SK-N-SH (cell line): Measurements from ENCODE around the gene SMCO2. TPM values are rescaled to one million over a fixed set of nuclear protein-coding genes. Genes with fewer than 3 reads are reported as not detected.

Experiments
- CTCF ChIA-PET: fragments of 300-600, 350-600 bp; formaldehyde crosslinking; extraction: SDS; loops from one replicate; lab custom pipeline; 2021; lab: Yijun Ruan, JAX
- POLR2A ChIA-PET: fragments of 350-600 bp; sonication (Branson Sonifier 250); formaldehyde crosslinking; extraction: SDS; loops from one replicate; lab custom pipeline; 2020; ENCODE audit warnings: antibody characterized with exemption, inconsistent platforms; lab: Yijun Ruan, JAX
- DNase-seq: peaks from one replicate; pipeline ENCODE4 v3.0.0; 2012
- H2AFZ ChIP-seq: fragments of 200-600 bp; sonication (generic); 2 replicates; pipeline ENCODE4 v1.8.1; 2016; ENCODE audit warnings: antibody characterized with exemption, mild to moderate bottlenecking, low read depth
- H3F3A ChIP-seq: fragments of 200-600 bp; sonication (generic); replicated peaks from 2 replicates; pipeline ENCODE3; 2016; ENCODE audit warnings: antibody characterized with exemption, mild to moderate bottlenecking; ENCODE audit not compliant: insufficient read depth
- H3K27ac ChIP-seq, 2 experiments: fragments of 200-500 bp in 1 of 2; fragments of 200-600 bp in 1 of 2; sonication (Bioruptor generic) in 1 of 2; sonication (generic), shearing (Covaris generic) in 1 of 2; 2 replicates each; pipeline versions ENCODE4 v1.5.1 to v1.6.1; 2014 to 2016; ENCODE audit warnings: low read depth in 2 of 2, inconsistent platforms in 1 of 2, low read length in 1 of 2, mild to moderate bottlenecking in 1 of 2, mixed read lengths in 1 of 2
- H3K27me3 ChIP-seq: fragments of 200-600 bp; sonication (generic), shearing (Covaris generic); 2 replicates; pipeline ENCODE4 v1.6.1; 2016; ENCODE audit warnings: mixed run types; ENCODE audit not compliant: insufficient read depth
- H3K36me3 ChIP-seq, 2 experiments: fragments of 200-500 bp in 1 of 2; fragments of 200-600 bp in 1 of 2; sonication (Bioruptor generic) in 1 of 2; sonication (generic) in 1 of 2; replicated peaks in 1 of 2; 2 replicates each; pipeline versions ENCODE3 to v1.5.1; 2014 to 2016; ENCODE audit warnings: low read length in 1 of 2, mild to moderate bottlenecking in 1 of 2; ENCODE audit not compliant: insufficient read depth in 2 of 2, control insufficient read depth in 1 of 2
- H3K4me1 ChIP-seq, 2 experiments: fragments of 200-500 bp in 1 of 2; fragments of 200-600 bp in 1 of 2; sonication (Bioruptor generic) in 1 of 2; sonication (generic), shearing (Covaris generic) in 1 of 2; 2 replicates each; pipeline versions ENCODE4 v1.5.1 to v1.6.1; 2014 to 2016; ENCODE audit warnings: low read depth in 1 of 2, low read length in 1 of 2, mixed run types in 1 of 2; ENCODE audit not compliant: insufficient read depth in 2 of 2, control insufficient read depth in 1 of 2
- H3K4me2 ChIP-seq: fragments of 200-600 bp; sonication (generic), shearing (Covaris generic); 2 replicates; pipeline ENCODE4 v1.6.1; 2017; ENCODE audit warnings: mixed run types
- H3K4me3 ChIP-seq, 2 experiments: fragments of 200-500 bp in 1 of 2; fragments of 200-600 bp in 1 of 2; sonication (Bioruptor generic) in 1 of 2; sonication (generic), shearing (Covaris generic) in 1 of 2; 2 replicates each; pipeline versions ENCODE4 v1.5.1 to v1.8.1; 2014 to 2016; ENCODE audit warnings: low read depth in 2 of 2, inconsistent platforms in 1 of 2, low read length in 1 of 2, mild to moderate bottlenecking in 1 of 2, mixed read lengths in 1 of 2, moderate library complexity in 1 of 2
- H3K79me2 ChIP-seq: fragments of 200-600 bp; sonication (generic); 2 replicates; pipeline ENCODE4 v1.8.1; 2017; ENCODE audit warnings: mild to moderate bottlenecking; ENCODE audit not compliant: insufficient read depth
- H3K9ac ChIP-seq: fragments of 200-600 bp; sonication (generic); 2 replicates; pipeline ENCODE4 v1.6.1; 2017; ENCODE audit warnings: mixed run types
- H3K9me2 ChIP-seq: fragments of 200-600 bp; sonication (generic); 2 replicates; pipeline ENCODE4 v1.6.1; 2017; ENCODE audit warnings: mixed run types
- H3K9me3 ChIP-seq: fragments of 200-600 bp; sonication (generic); 2 replicates; pipeline ENCODE4 v1.6.1; 2017; ENCODE audit warnings: mixed run types, mild to moderate bottlenecking, moderate library complexity
- H4K20me1 ChIP-seq: fragments of 200-600 bp; sonication (generic); 2 replicates; pipeline ENCODE4 v1.6.1; 2017; ENCODE audit warnings: mild to moderate bottlenecking, mixed run types; ENCODE audit not compliant: insufficient read depth
- CTCF ChIP-seq: fragments of 200-600 bp; sonication (generic); IDR thresholded peaks from 2 replicates; pipeline ENCODE4 v1.6.1; 2017; ENCODE audit warnings: antibody characterized with exemption, mild to moderate bottlenecking, moderate library complexity
- EZH2phosphoT487 ChIP-seq: fragments of 200-600 bp; sonication (generic); IDR thresholded peaks from 2 replicates; pipeline ENCODE4 v1.6.1; 2017; ENCODE audit warnings: low read depth, mixed run types, mild to moderate bottlenecking, antibody characterized with exemption, moderate library complexity, borderline replicate concordance
- FOSL2 ChIP-seq: IDR thresholded peaks from 2 replicates; pipeline ENCODE4 v1.4.0; 2012; ENCODE audit warnings: low read depth, mild to moderate bottlenecking, moderate library complexity, borderline replicate concordance
- FOXM1 ChIP-seq: IDR thresholded peaks from 2 replicates; pipeline ENCODE4 v1.4.0; 2012; ENCODE audit warnings: low read depth, mild to moderate bottlenecking
- GABPA ChIP-seq: IDR thresholded peaks from 2 replicates; pipeline ENCODE4 v1.4.0; 2012; ENCODE audit warnings: low read depth, mild to moderate bottlenecking
- JUND ChIP-seq: IDR thresholded peaks from 2 replicates; pipeline ENCODE4 v1.4.0; 2012
- MEF2A ChIP-seq: IDR thresholded peaks from 2 replicates; pipeline ENCODE4 v1.4.0; 2012; ENCODE audit warnings: low read depth, borderline replicate concordance
- NFIC ChIP-seq: IDR thresholded peaks from 2 replicates; pipeline ENCODE4 v1.4.0; 2012; ENCODE audit warnings: borderline replicate concordance
- POLR2AphosphoS5 ChIP-seq: IDR thresholded peaks from 2 replicates; pipeline ENCODE4 v1.6.1; 2012; ENCODE audit warnings: low read depth, low read length
- RXRA ChIP-seq: IDR thresholded peaks from 2 replicates; pipeline ENCODE4 v1.4.0; 2012; ENCODE audit warnings: low read depth, mild to moderate bottlenecking, borderline replicate concordance
- TAF1 ChIP-seq: IDR thresholded peaks from 2 replicates; pipeline ENCODE4 v1.6.1; 2012; ENCODE audit warnings: low read depth, mild to moderate bottlenecking, low read length, moderate library complexity, borderline replicate concordance
- TCF12 ChIP-seq: IDR thresholded peaks from 2 replicates; pipeline ENCODE4 v1.4.0; 2012
- TEAD4 ChIP-seq: IDR thresholded peaks from 2 replicates; pipeline ENCODE4 v1.4.0; 2012; ENCODE audit warnings: mild to moderate bottlenecking, borderline replicate concordance; ENCODE audit not compliant: insufficient read depth
- USF1 ChIP-seq: IDR thresholded peaks from 2 replicates; pipeline ENCODE4 v1.4.0; 2012; ENCODE audit warnings: low read depth, borderline replicate concordance
- WGBS: methylation state at CpG from one replicate; pipeline ENCODE4 v1.1.6; 2017; ENCODE audit warnings: low lambda C conversion rate; 5-methylcytosine and 5-hydroxymethylcytosine counted together
- polyA plus RNA-seq, 3 experiments: library from polyadenylated mRNA; depleted of rRNA; stranded (reverse); fragments of >200 nt; gene quantifications; 2 replicates each; pipeline ENCODE4 v1.2.3, GENCODE V29; 2012

Gene SMCO2
- polyA plus RNA-seq, 1 of the 3 experiments (the other 2 are of a cell fraction) = 0.21 TPM

- H3K36me3 ChIP-seq = no peaks in the 10 kb centered on the region
- peaks cover 1 to 3% of the 10 kb centered on the region in 2 experiments; a peak in 3 of 4 replicates for H3K4me1 ChIP-seq
- H3K27ac ChIP-seq = no peak overlapping the region
- H3K9ac ChIP-seq = no peak overlapping the region
- WGBS = 74% methylated on average over 3 of the region's 3 CpGs
- H3K4me2 ChIP-seq = no peak overlapping the region
- TF ChIP-seq JUND (no peak), TCF12 (no peak), CTCF (no peak)
- H3F3A ChIP-seq = peaks cover 7% of the 10 kb centered on the region
- H3K27me3 ChIP-seq = no peaks in the 10 kb centered on the region
- H2AFZ ChIP-seq = no peak overlapping the region
- H3K79me2 ChIP-seq = no peaks in the 10 kb centered on the region
- H3K9me2 ChIP-seq = no peaks in the 10 kb centered on the region
- DNase-seq = no peak
- POLR2A ChIA-PET = no interaction called here
- no peak overlapping the region for H3K4me3 ChIP-seq
- H4K20me1 ChIP-seq = no peaks in the 10 kb centered on the region
- no peaks in the 10 kb centered on the region; the same call in 1 of the 2 replicates for H3K9me3 ChIP-seq
- CTCF ChIA-PET = no interaction called here
Measured at GRCh38 chr12:27500546-27500945, 54.0 kb downstream of the SMCO2 start.

GRCh38 chr12:27502021-27502435, 55.5 kb downstream of the SMCO2 start:
- no peaks in the 10 kb centered on the region; the same call in 1 of the 2 replicates for H3K9me3 ChIP-seq
- H3K27ac ChIP-seq = no peak overlapping the region
- H3K4me3 ChIP-seq = no peak overlapping the region
- H3K9ac ChIP-seq = no peak overlapping the region
- no peak for DNase-seq
- H2AFZ ChIP-seq = no peak overlapping the region
- H3K4me1 ChIP-seq = peaks cover 2 to 6% of the 10 kb centered on the region in 2 experiments; a peak in 3 of 4 replicates
- POLR2A ChIA-PET = no interaction called here
- no peaks in the 10 kb centered on the region for H3K79me2 ChIP-seq
- CTCF ChIA-PET = no interaction called here
- WGBS = 85% methylated on average over 6 of the region's 6 CpGs
- H3K27me3 ChIP-seq = no peaks in the 10 kb centered on the region
- H3F3A ChIP-seq = peaks cover 7% of the 10 kb centered on the region
- H3K9me2 ChIP-seq = no peaks in the 10 kb centered on the region
- TF ChIP-seq POLR2AphosphoS5 = no peak
- no peak for TF ChIP-seq RXRA
- TF ChIP-seq TEAD4 = no peak
- no peak overlapping the region for H3K4me2 ChIP-seq
- no peaks in the 10 kb centered on the region for H3K36me3 ChIP-seq
- no peaks in the 10 kb centered on the region for H4K20me1 ChIP-seq

- POLR2A ChIA-PET = no interaction called here
- Histone ChIP-seq H3K9ac (peak overlapping the region; percentile 54; the same call in 1 of the 2 replicates), H3K36me3 (no peaks in the 10 kb centered on the region), H3K9me3 (no peaks in the 10 kb centered on the region; the same call in 1 of the 2 replicates), H3K9me2 (no peaks in the 10 kb centered on the region), H4K20me1 (no peaks in the 10 kb centered on the region), H2AFZ (no peak overlapping the region), H3K27ac (peak overlapping the region; percentile 76 to 89; a peak in 3 of 4 replicates), H3K4me3 (no peak overlapping the region), H3K4me2 (peak overlapping the region; percentile 54), H3K4me1 (peaks cover 2 to 6% of the 10 kb centered on the region in 2 experiments; a peak in 3 of 4 replicates), H3F3A (peaks cover 7% of the 10 kb centered on the region), H3K79me2 (no peaks in the 10 kb centered on the region), H3K27me3 (no peaks in the 10 kb centered on the region)
- CTCF ChIA-PET = interaction anchor here (0.6 to 1.1 kb wide), 3 partner anchors 10 to 131 kb away, joined by 3 to 4 read pairs (median 3); no protein-coding TSS in a partner anchor
- WGBS = 67% methylated on average over 2 of the region's 2 CpGs
- TF ChIP-seq TEAD4 = no peak
- no peak for TF ChIP-seq MEF2A
- peak; percentile 43; the same call in 1 of the 2 replicates for TF ChIP-seq RXRA
- TF ChIP-seq GABPA = no peak
- TF ChIP-seq FOSL2 = no peak
- peak; percentile 10; the same call in 1 of the 2 replicates for TF ChIP-seq TCF12
- no peak for TF ChIP-seq USF1
- TF ChIP-seq FOXM1 = no peak
- peak; percentile 45; the same call in 1 of the 2 replicates for TF ChIP-seq NFIC
- no peak for TF ChIP-seq TAF1
- TF ChIP-seq EZH2phosphoT487 = no peak
- DNase-seq = no peak
Measured at GRCh38 chr12:27504507-27504906, 58.0 kb downstream of the SMCO2 start.
